Measurements from ENCODE around the gene FBN2.

GRCh38 chr5:128225245-128226030 lies 312.6 kb downstream of the FBN2 start:
- TF ChIP-seq CTCF (IDR thresholded peaks at IDR 0.05) (no peak), POLR2A (IDR thresholded peaks at IDR 0.05) (no peak)

Data from Peyer's patch (tissue), 4 donors.